GM20431 (cell line): ENCODE data around the gene UTP11.

Source experiments
- in situ Hi-C: fragments of 300-500 bp; cut with MseI, MboI; formaldehyde crosslinking; loops from one replicate; pipeline ENCODE4 v1.15.0; 2020; ENCODE audit warnings: low sequenced_read_pairs; ENCODE audit not compliant: unreplicated experiment

The UTP11 gene

DNA sequence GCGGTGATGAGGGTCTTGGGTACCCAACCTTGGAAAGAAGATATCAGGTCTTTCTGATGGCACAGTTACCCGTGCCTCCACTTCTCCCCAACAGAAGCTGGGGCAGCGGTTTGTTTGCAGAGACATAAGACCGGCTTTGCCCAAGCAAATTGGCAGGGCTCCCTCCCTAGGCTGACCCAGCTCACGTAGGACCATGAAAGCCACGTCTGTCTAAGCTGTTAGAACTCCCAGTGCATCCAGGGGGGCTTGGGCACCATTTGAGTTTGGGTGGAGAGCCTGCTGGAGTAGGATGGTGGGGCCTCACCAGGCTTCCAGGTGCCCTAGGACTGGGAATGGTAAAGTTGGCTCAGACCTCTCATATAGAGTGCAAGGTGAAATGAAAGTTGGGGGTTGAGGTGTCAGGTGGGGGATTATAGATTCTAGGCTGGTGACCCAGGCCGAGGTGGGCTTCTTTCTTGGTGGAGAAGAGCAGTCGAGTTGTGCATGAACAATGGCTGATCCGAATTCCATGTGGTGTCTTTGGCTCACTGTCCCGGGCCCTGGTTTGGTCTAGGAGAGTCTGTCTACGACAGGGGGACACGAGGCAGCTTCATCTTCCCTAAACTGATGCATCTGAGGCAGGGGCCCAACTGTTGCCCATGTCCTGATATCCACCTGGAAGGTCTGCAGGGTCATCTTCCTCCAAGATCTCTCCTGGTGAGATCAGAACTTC is 30.7 kb downstream of the UTP11 start:
- in situ Hi-C loops = no loop called here

DNA sequence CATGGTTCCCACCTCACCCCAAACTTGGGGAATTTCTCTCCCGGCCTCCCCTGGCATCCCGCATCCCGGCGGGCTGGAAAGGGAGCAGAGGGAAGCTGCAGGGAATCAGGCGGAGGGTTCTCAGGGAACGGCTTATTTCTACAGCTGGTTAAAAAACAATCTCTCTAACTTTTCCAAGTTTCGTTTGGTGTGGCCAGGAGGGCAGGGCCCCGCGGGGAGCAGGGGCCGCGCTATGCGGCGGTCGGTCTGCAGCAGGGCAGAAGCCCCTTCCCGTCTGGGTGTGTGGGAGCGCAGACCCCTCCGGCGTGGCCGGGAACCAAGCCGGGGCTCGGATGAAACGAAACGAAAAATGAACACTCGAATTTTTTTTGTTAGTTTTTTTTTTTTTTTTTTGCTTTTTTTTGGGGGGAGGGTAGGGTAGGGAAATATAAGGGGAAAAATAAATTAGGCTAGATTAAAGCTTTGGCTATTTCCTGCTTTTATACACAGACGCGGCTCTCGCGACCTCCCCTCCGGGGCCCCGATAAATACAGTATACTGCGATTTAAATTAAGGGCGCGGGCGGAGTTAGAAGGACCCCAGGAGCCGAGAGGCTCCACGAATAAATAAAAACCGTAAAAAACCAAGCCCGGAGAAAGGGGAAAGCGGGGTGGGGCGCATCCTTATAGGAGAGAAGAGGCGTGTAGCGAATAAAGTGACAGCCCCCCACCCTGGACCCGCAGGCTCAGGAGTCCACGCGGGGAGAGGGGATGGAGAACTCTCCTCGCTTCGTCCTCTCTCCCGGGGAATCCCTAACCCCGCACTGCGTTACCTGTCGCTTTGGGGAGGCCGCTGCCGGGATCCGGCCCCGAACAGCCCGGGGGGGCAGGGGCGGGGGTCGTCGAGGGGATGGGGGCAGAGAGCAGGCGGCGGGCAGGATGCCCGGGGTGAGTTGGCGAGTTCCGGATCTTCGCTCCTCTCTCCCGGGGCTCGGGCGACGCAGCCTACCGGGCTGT is 32.0 kb downstream of the UTP11 start:
- in situ Hi-C loops = no loop called here

DNA sequence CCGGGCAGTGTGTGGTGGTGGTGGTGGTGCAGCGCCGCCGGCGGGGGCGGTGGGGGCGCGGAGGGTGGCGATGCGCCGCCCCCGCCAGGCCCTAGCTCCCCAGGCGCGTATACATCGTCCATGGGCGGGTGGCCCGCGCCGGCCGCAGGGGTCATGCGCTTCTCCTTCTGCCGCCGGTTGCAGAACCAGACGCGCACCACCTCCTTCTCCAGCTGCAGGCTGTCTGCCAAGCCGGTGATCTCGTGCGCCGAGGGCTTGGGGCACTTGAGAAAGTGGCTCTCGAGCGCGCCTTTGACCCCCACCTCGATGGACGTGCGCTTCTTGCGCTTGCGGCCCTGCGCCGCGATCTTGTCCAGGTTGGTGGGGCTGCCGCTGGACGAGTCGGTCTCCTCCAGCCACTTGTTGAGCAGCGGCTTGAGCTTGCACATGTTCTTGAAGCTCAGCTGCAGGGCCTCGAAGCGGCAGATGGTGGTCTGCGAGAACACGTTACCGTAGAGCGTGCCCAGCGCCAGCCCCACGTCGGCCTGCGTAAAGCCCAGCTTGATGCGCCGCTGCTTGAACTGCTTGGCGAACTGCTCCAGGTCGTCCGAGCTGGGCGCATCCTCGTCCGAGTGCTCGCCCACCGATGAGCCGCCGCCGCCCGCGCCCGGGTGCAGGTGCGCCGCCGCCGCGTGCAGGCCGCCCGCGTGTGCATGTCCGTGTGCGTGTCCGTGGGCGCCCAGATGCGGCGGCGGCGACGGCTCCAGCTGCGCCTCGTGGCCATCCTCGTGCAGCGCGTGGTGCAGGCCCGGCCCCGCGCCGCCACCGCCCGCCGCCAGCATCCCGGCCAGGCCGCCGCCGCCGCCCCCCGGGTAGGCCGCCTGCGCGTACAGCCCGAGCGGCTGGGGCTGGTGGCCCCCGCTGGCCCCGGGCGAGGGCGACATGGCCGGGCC is 33.1 kb downstream of the UTP11 start:
- in situ Hi-C loops = no loop called here

DNA sequence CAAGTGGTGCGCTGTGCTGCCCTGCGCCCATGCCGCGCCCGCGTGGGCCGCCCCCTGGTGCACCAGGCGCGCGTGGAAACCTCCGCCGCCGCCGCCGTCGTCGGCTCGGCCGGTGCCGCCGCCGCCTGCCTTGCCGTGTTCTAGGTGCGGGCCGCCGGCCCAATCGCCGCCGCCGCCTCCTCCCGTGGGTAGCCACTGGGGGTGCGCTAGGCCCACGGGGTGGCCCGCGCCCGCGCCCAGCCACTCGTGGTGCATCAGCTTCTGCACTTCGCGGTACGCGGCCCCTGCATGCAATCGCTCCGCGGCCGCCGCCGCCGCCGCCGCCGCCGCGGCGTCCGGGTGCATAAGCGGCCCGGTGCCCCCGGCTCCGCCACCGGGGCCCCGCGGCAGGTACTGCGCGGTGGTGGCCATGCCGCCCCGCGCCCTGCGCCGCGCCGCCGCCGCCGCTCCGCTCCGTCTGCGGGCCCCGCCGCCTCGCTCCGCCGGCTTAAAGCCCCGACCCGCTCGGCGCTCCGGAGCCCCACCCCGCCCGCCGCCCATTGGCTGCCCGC is 33.9 kb downstream of the UTP11 start, which contains the start of gene POU3F1:
Gene POU3F1 (minus strand): TSS at position 461 of the 551 bp plus-strand sequence. CDS start 50 bp downstream, at position 411.
- in situ Hi-C loops = no loop called here

DNA sequence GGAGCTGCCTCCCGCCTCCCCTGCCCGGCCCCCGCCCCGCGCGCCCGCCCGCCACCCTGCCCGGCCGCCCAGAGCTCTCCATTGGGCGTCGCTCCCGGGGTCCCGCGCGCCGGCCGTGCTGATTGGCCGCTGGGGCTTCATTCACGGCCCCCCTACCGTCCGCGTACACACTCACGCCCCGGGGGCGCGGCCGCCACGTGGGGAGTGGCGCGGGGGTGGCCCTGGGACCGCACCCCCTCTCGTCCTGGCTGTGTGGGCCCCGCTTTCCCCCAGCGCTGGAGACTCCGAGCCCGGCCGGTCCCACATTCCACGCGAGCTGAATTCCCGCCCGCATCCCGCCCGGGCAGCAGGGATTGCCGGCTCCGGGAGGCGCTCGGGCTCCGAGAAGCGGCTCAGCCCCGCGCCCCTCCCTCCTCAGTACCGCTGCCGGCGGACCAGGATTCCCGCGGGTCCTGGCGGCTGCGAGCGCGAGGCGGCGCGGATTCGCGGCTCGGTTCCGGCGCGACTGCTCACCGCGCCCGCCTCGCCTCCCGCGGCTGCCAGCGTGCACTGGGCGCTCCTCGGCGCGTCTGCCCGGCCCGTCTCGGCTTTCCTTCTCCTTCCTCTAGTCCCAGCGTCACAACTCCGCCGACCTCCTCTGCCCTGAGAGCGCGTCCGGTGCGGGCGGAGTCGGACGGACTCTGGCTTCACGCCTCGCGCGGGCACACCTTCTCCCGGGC is 34.5 kb downstream of the UTP11 start:
- in situ Hi-C loops = no loop called here

DNA sequence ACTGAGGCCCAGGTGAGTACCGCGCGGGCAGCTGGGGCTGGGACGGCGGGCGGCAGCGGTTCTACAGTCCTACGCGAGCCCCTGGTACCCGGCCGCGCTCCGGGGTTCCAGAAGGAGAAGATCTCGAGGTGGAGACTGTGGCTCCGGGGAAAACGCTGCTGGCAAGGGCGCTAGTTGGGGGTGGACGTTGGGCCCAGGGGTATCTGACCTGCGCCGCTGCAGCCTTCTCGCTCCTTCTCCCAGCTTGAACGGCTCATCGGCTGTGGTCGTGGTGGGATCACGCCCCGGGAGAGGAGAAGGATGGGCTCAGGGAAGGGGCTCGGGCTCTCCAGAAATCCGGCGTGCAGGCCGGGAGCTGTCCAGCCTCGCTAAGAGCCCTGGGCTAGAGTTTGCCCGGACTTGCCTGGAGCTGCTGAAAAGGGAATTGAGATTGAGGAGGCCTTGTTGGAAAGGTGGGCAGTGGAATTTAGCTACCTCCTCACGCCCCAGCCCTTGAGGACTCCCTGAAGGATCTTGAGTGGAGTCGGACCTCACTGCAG is 35.1 kb downstream of the UTP11 start:
- in situ Hi-C loops = no loop called here

DNA sequence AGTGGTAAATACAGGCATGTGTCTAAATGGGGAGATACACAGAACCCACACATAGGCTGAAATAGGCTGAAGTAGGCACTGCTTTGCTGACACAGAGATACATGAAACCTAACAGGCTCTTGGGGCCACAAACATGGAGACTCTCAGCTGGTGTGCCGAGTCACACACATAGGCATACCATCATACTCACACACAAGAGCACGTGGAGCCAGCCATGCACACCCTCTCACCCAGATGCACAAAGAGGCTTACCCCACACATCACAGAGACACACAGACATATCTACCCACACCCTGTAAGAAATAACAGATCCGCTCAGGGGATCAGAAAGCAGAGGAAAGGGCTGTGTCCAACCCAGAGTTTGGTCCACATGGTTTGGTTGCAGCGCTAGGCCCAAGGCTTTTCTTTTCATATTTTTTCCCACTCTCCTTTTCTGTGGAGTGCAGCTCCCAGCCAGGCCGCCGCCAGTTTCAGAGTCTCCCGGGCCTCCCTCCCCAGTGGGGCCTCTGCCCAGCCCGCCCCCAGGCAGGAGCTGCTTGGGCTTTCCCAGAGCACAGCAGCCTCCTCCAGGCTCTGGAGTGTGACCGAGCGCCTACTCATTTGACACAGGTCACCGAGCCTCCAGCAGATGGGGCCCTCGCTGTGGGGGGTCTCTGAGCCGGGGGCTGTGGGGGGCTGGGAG is 38.0 kb downstream of the UTP11 start:
- in situ Hi-C loops = no loop called here

DNA sequence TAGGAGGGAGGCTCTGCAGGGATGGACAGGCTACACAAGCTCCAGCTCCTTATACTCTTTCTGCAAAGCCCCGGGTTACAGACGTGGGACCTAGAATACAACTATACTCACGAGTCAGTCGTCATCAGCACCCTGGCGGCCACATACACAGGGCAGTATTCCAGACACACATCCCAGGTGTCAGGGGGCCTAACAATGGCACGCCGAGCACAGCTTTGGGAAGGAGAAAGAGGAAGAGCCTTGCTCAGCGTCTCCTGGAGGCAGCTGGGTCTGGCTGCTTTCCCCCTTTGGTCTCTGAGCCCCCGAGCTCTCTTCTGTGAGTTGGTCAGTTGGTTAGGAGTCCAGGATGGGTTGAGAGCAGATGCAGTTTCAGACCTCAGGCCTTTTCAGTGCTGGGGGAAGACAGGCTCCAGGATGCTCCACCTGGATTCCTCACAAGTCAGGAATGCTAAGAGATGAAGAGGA is 38.6 kb downstream of the UTP11 start:
- in situ Hi-C loops = no loop called here

DNA sequence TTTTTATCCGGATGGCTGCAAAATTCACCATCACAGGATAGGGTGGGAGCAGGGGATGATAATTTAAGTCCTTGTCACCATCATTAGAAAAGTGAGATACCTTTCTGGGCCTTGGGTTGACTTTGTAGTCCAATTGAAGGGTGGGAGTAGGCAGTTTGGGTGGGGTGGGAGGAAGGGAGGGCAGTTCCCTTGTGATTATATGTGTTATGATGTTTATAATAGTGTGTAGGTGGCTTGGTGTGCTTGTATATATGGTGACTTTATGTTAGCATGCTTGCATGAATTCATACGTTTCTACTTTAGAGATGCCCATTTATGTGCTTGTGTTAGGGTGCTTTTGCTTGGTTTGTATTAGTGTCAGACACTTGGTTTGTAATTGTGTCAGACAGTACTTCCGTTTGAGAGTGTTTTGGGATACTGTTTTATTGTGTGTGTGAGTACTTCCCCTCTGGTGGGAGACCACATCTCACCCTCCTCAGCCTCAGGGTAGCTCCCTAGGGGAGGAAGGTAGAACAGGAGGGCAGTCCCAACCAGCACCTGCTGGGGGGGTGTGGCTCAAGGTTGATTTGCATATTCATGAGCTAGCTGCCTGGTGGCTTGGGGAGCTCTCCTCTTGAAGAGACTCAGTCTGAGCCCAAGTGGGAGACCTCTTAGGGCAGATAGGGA is 40.3 kb downstream of the UTP11 start:
- in situ Hi-C loops = no loop called here

DNA sequence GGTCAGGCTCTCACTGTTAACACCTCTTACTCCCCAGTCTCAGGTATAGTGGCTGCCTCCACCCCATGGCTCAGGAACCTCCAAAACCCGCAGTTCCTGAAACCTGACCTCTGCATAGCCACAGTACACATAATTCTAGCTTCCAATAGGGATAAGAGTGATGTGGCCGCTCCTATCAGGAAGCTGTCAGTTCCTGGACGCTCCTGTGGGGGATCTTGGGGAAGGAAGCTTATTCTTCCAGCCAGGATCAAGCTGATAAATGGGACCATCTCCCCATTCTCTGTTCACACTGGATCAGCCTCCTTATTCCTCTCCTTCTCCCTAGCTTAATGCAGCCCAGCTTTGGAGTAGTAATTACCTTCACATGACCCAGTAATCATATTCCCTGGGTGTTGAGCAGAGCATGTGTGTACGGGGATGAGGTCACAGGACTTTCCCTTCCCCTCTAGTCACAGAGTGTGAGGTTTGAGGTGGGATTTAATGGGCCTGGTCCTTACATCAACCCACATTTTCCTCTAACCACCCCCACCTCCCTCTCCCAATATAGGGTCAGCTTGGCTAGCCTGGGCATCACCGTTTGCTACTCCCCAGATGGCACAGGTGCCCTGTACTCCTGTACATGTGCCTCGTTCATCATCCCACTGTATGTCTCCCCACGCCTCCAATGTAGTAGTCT is 41.0 kb downstream of the UTP11 start:
- in situ Hi-C loops = no loop called here

DNA sequence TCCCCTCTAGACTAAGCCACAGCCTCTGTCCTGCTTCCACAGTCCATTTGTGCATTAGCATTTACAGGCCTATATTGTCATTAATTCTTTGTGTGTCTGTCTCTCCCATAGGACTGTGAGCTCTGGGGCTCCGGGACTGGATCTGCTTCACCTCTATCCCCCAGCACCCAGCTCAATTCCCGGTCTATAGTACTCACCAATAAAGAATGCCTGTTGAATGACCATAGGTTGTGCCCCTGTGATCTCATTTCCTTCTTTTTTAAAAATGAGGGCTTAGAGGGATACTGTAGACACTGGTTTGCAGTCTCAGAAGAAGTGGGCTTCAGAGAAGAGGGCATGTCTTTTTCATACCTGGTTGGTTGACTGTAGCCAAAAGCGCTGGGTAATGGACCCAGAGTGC is 42.9 kb downstream of the UTP11 start:
- in situ Hi-C loops = no loop called here

DNA sequence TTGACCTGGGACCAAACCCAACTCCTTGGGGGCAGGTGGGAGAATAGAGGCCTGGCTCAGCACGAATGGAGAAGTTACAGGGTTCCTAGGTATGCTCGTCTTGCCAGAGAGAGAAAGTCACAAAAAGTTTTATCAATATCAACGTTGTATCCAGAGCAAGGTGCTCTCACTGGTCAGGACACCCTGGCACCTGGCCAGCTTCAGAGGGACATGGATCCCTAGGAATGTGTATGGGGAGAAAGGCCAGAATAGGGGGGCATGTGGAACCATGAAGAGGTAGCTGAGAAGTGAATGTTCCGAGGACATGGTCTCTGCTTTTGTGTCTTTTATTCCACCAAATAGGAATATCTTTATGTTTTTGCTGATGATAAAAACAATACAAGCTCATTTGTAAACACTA is 43.4 kb downstream of the UTP11 start:
- in situ Hi-C loops = no loop called here

DNA sequence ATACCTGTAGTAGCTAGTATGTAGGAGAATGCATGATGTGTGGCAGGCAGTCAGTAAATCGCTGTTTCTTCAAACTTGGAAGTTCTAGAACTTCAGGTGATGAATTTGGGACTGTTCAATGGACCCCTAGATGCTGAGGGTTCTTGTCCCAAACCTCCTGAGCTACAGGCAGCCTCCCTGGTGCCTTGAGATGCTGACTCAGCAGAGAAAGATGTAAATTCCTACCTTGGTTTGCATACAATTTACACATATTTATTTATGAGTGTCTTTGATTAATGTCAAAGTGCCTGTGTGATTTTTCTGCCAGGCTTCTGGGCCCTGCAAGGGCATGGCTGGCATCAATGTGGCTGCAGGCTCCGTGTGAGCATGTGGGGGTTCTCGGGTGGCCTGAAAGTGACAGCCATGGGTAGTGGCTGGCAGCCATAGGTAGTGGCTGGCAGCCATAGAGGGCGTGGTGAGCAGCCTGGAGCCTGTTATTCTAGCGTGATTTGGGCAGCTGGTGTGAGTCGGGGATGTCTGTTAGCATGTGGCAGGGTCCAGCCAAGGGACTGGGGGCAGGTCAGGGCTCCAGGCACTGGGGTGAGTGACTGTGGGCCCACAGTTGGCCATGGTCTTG is 47.2 kb downstream of the UTP11 start:
- in situ Hi-C loops = no loop called here

DNA sequence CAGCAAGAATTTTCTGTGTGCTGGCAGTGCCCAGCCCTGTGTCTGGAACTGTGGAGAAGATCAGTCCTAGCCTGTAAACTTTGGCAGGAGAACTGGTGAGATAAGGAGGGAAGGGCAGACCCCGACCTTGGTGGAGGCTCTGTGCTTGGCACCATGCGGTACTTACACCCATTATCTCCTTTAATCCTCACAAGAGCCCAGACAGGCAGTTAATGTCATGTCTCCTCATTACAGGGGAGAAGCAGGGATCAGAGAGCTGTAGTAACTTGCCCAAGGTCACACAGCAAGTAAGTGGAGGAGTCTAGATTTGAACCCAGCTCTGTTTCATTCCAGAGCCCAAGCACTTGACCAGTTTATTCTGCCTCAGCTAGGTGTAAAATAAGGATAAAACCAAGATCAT is 48.0 kb downstream of the UTP11 start:
- in situ Hi-C loops = no loop called here

DNA sequence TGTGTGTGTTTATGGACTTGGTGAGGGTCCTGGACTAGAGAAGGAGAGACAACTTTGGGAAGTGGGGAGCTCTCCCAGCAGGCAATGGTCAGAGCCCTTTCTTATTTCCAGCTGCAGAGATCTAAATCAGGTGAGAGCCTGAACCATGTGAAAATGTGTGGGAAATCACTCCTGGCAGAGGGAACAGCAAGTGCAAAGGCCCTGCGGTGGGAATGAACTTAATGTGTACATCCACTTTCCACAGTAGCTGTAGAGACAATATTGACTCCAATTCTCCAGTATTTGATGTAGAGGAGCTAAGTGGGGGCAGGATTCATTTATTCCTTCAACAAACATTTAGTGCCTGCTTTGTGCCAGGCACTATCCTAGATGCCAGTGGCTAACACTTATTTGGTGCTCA is 48.8 kb downstream of the UTP11 start:
- in situ Hi-C loops = no loop called here

DNA sequence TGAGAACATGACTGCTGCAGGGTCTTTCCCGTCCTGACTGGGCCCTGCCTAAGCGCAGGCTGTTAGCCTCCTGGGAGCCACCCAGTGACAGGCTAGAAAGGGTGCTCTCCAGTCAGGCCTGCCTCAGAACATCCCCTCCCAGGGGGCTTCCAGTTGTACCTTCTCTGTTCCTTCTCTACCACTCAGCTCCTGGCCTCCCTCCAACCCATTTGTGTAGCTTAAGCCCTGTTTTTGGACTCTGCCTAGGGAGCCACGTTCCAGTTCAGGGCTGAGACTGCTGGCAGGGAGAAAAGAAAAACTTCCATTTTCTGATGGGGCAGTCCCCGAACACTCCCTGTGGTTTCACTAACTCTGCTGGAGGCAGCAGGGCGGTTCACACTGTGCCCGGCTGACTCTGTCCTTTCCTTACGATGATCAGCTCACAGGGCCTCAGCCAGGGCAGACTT is 49.4 kb downstream of the UTP11 start:
- in situ Hi-C loops = no loop called here
